ENCODE results near the gene CPSF4.

- TF ChIP-seq CTCF (IDR thresholded peaks at IDR 0.05; ENCODE audit: poor library complexity, severe bottlenecking) (no peak), MXI1 (conservative IDR thresholded peaks at IDR 0.05; ENCODE audit: poor library complexity, severe bottlenecking) (no peak), REST (IDR thresholded peaks at IDR 0.05; ENCODE audit: borderline replicate concordance) (no peak), RAD21 (conservative IDR thresholded peaks at IDR 0.05) (no peak), EP300 (conservative IDR thresholded peaks at IDR 0.05; ENCODE audit: poor library complexity, severe bottlenecking) (no peak), SMC3 (conservative IDR thresholded peaks at IDR 0.05; ENCODE audit: poor library complexity) (no peak), TAF1 (IDR thresholded peaks at IDR 0.05; ENCODE audit: low read depth) (no peak)
Observed at GRCh38 chr7:99465421-99465768, 26.7 kb downstream of the CPSF4 start.

Measured in neural cell (in vitro differentiated cells).